ENCODE results near the gene CCDC194.
"Not testable (repeated sequence)": the region's sequence is repeated elsewhere in the genome, so short reads cannot be mapped to it uniquely, and the experiment has no call there.

Gene CCDC194

GRCh38 chr19:17378271-17378670 lies 15.7 kb downstream of the CCDC194 start:
- FAIRE-seq, result no peak

GRCh38 chr19:17376935-17377600 lies 16.9 kb downstream of the CCDC194 start, which contains the start of gene PLVAP:
Gene PLVAP, minus strand, starts transcription at chr19:17377342. Its CDS starts 54 bp downstream, at chr19:17377288.
- DNase-seq (ENCODE audit: extremely low spot score, insufficient read length, low read depth) (no peak), FAIRE-seq (no peak)

More at GRCh38 chr19:17378271-17378670, 15.7 kb downstream of the CCDC194 start:
- no peak for DNase-seq (ENCODE audit: extremely low spot score, insufficient read length, low read depth)

DNA sequence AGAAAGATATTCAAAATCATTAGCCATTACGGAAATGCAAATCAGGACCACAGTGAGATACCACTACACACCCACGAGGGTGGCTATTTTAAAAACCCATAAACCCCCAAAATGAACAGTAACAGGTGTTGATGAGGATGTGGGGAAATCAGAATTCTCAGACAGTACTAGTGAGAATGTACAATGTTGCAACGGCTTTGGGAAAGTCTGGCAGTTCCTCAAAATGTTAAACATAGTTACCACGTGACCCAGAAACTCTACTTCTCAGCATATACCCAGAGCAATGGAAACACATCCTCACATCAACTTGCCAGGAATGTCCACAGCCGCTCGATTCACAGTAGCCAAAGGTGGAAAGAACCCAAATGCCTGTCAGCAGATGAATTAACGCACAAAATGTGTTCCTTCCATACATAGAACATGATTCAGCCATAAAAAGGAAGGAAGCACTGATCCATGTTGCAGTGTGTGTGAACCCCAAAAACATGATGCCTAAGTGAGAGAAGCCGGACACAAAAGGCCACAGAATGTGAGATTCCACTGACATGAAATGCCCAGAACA lies 23.9 kb downstream of the CCDC194 start:
- FAIRE-seq, result peak; percentile 90
- no peak for DNase-seq (ENCODE audit: extremely low spot score, insufficient read length, low read depth)

DNA sequence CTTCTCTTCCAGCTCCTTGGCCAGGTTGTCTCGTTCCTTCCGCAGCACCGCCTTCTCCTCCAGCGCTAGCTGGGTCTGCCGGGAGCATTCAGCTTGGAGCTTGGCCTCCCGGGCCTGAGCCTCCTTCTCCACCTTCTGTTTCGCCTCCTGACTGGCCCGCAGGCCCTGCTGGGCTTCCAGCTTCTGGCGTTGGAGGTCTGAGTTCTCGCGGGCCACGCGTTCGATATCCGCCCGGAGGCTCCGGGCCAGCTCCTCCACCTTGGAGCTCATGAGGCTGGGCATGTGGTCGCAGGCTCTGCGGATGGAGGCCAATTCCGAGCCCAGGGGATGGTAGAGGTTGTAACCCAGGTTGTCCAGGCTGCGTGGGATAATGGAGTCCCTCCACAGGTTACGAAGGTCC lies 28.6 kb downstream of the CCDC194 start:
- FAIRE-seq (no peak), DNase-seq (ENCODE audit: extremely low spot score, insufficient read length, low read depth) (no peak)

DNA sequence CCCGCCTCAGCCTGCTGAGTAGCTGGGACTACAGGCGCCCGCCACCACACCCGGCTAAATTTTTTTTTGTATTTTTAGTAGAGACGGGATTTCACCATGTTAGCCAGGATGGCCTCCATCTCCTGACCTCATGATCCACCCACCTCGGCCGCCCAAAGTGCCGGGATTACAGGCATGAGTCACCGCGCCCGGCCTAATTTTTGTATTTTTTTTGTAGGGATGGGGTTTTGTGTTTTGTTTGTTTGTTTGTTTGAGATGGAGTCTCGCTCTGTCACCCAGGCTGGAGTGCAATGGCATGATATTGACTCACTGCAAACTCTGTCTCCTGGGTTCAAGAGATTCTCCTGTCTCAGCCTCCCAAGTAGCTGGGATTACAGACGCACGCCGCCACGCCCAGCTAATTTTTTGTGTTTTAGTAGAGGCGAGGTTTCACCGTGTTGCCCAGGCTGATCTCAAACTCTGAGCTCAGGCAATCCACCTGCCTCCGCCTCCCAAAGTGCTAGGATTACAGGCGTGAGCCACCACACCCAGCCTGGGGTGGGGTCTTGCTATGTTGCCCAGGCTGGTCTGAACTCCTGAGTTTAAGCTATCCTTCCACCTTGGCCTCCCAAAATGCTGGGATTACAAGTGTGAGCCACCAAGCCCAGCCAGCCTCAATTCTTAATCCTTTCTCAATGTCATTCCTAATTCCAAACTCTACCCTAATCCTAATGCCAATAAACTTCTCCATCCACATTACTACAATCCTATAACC lies 30.0 kb downstream of the CCDC194 start:
- DNase-seq (ENCODE audit: extremely low spot score, insufficient read length, low read depth); FAIRE-seq: not testable (repeated sequence)

DNA sequence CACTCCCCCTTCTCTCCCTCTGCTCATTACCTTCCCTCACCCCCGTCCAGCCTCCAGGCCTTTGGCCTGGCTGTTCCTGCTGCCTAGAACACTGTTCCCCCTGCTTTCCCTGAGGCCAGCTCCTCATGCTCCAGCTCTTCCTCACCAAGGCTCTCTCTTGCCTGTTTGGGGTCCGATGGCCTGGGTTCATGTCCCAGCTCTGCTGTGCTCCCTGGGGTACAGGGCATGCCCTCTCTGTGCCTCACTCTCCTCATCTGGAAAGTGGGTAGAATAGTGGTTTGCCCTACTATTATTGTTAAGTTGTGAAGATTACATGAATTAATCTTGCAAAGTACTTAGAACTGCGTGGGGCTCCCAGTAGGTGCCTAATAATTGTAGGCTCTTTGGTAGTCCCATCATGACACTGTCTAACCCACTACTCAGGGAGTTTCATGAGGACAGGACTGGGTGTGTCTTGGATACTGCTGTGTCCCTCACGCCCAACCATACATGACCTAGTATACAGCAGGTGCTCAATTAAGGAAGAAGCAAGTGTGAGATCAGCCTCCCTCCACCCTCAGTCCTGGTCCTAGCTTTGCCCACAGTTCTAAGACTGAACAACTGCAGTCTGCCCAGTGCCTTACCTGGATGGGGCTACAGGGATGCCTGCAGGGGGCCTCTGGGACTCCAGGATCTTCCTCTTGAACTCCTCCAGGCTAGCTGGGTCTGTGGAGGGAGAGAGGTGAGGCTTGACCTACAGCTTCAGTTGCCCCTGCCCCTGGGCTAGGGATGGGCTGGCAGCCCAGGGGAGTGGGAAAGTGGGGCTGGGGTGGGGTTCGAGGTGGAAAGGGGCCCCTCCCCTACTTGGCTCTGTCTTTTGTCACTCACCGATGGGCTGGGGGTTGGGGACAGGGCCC lies 33.8 kb downstream of the CCDC194 start:
- FAIRE-seq (no peak), DNase-seq (ENCODE audit: extremely low spot score, insufficient read length, low read depth) (no peak)

DNA sequence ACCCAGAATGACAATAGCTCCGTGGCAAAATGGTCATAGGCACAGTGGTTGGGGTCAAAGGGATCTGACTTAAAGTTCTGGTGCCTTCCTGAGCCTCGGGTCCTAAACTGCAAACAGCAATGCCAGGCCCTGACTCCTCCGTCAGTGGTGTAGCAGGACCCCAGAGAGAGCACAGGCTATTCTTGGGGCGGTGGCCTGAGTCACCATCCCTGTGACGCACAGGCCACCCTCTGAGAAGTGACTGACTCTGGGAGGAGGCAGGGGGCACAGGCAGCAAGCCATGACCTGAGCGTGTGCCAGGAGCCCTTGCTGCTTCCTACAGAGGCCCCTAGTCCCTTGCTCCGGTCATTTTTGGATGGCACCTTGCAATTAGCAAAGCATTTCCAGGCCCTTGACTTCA lies 35.6 kb downstream of the CCDC194 start:
- no peak for DNase-seq (ENCODE audit: extremely low spot score, insufficient read length, low read depth)
- FAIRE-seq, result no peak

DNA sequence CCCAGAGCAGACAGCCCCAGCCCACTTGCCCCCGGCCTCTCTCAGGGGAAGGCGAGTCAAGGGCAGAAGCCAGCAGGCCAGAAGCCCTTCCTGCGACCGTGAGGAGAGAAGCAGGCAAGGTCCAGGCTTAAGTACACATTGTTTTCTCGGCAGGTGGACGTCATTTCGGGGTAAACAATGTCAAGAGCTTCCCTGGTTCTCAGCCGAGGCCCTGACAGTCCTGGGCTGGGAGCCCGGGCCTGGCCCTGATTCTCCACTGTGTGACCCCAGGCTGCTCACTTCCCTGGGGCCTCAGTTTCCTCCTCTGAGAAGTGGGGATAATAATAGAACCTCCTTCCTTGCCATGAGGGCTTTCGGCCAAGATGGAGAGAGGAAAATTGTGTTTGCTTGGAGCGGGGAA lies 36.3 kb downstream of the CCDC194 start:
- no peak for DNase-seq (ENCODE audit: extremely low spot score, insufficient read length, low read depth)
- FAIRE-seq, result no peak

DNA sequence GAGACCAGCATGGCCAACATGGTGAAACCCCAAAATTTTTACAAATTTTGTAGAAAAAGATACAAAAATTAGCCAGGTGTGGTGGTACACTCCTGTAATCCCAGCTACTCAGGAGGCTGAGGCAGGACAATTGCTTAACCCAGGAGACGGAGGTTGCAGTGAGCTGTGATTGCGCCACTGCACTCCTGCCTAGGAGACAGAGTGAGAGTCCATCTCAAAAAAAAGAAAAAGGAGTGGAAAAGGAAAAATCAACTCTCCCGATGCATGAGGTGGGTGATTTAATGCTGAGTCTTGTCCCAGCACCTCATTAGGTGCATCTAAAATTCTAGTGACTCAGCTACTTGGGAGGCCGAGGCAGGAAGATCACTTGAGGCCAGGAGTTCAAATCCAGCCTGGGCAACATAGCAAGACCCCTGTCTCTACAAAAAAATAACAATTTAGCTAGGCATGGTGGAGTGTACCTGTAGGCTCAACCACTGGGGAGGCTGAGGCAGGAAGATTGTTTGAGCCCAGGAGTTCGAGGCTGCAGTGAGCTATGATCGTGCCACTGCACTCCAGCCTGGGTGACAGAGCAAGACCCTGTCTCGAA lies 36.8 kb downstream of the CCDC194 start:
- no peak for DNase-seq (ENCODE audit: extremely low spot score, insufficient read length, low read depth)
- FAIRE-seq, result no peak

DNA sequence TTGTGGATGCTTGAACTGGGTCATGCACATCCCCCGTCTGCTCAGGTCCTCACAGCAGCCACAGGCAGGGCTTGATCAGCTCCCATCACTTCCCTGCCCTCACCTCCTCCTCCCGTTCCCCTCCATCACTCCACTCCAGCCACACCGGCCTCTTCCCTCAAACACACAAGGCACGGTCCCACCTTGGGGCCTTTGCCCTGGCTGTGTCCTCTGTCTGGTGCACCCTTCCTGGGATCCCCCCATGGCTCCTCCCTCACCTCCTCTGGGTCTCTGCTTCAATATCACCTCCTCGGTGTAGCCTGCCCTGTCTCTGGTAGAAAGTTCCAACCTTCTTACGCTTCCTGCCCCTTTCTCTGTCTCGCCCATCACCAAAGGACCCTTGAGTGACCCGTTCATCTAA lies 40.6 kb downstream of the CCDC194 start:
- DNase-seq (ENCODE audit: extremely low spot score, insufficient read length, low read depth) (no peak), FAIRE-seq (no peak)

DNA sequence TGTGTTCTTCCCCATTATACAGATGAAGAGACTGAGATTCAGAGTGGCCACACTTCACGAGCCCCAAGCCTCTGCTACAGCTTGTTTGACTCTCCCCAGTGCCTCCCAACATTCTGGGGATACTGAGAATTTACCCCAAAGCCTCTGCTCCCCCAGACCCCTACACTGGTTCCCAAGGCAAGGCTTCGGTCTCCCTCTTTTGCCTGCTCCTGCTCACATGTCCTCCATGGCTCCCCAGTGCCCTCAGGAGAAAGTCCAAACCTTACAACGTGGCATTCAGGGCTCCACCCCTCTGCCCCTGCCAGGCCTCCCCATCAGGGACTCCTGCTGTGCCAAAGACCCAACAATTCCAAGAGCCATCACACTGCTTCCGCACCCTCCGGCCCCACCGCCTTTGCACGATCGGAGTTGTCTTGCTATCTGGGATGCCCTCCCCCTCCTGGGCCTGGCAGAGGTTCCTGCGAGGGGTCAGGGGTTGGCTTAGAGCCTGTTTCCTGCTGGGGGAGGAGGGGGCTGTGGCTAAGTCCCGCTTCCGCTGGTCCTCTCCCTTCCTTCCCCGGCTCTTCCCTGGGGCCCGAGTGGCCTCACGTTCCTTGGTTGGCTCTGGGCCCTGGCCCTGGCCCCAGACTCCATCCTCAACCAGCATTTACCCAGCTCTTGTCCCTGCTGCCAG lies 41.3 kb downstream of the CCDC194 start:
- FAIRE-seq (no peak), DNase-seq (ENCODE audit: extremely low spot score, insufficient read length, low read depth) (no peak)

- FAIRE-seq (no peak), DNase-seq (ENCODE audit: extremely low spot score, insufficient read length, low read depth) (no peak)
Observed at GRCh38 chr19:17351815-17352435, 42.1 kb downstream of the CCDC194 start.

DNA sequence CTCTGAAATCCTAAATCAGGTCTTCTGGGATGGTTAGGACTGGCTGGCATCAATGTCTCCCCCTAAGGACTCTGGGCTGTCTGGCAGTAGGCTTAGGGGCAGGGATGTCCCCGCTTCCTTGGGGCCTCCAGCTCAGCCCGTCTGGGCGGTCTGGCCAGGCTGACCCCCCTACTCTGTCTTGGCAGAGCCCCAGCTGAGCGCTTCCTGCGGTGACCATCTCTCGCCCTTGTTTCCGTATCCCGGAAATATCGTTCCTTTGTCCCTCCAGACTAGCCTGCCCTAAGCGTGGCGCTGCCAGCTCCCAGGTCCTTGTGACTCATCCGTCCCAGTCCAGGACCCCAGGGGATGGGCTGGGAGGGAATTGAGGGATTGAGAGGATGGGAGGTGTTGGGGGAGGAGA lies 45.3 kb downstream of the CCDC194 start:
- DNase-seq (ENCODE audit: extremely low spot score, insufficient read length, low read depth), result no peak

GRCh38 chr19:17347877-17348276 lies 46.1 kb downstream of the CCDC194 start:
- no peak for DNase-seq (ENCODE audit: extremely low spot score, insufficient read length, low read depth)
- FAIRE-seq, result no peak

More for the DNA sequence above, 45.3 kb downstream of the CCDC194 start:
- FAIRE-seq, result no peak

GRCh38 chr19:17347361-17347760 lies 46.6 kb downstream of the CCDC194 start:
- DNase-seq (ENCODE audit: extremely low spot score, insufficient read length, low read depth) (no peak), FAIRE-seq (no peak)

- DNase-seq (ENCODE audit: extremely low spot score, insufficient read length, low read depth) (peak; percentile 74), FAIRE-seq (peak; percentile 89)
Observed at GRCh38 chr19:17346109-17346671, 47.8 kb downstream of the CCDC194 start.

GRCh38 chr19:17341845-17342244 lies 52.2 kb downstream of the CCDC194 start:
- DNase-seq (ENCODE audit: extremely low spot score, insufficient read length, low read depth) (no peak), FAIRE-seq (no peak)

DNA sequence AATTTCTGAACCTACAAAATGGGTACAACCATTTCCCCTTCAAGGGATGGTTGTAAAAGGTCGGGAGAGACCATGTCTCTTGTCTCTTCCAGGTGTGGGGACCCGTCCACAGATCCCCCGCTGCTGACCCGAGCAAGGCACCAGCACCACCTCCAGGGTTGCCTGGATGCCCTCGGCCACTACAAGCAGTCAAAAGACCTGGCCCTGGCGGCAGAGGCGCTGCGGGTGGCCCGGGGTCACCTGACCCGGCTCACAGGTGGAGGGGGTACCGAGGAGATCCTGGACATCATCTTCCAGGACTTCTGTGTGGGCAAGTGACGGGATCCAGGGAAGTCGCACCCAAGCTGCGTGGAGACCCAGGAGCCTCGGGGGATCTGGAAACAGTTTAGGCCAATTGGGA lies 52.6 kb downstream of the CCDC194 start:
- no peak for FAIRE-seq
- DNase-seq (ENCODE audit: extremely low spot score, insufficient read length, low read depth), result no peak

All from GM18507 (cell line).